ENCODE results near the gene CAND2.

DNA sequence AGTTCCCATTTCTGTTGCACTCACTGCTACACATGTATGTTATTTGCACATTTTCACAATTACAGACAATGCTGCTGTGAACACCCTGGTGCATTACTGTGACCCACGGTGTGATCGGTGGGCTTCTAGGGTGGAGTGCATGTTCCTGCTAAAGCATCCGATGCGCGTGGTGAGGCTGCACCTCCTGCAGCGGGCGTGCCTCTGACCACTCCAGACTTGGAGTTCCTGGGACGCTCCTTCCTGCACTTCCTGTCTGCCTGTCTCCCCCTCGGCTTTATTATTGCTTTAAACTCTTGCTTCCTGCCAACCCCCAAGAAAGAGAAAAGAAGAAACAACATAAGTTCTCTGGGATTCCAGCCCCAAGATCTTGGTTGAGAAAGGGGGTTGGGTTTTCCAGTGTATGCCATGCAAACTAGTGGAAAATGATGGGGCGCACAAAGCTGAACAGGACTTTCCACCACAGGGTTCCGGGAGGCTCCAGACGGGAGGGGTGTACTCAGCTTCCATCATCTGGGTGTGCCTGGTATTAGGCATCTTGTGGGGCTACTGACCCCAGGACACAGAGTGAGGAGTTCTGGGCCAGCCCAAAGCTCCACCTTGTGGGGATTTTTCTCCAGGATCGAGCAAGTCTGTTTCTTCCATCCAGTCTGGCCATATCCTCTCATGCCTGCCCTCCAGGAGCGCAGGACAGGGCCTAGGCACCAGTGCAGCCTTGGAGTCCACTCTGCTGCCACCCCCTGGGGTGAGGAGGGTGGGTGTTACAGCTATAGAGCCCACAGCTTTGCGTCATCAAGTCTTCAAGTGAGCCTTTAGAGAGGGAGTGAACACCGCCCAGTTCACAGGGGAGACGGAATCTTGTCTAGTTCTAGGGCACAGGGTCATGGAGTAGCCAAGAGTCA is 33.7 kb downstream of the CAND2 start:
- TF ChIP-seq SUZ12 (IDR thresholded peaks at IDR 0.05; ENCODE audit: low read length), result no peak
- TF ChIP-seq POLR2A (IDR thresholded peaks at IDR 0.05; ENCODE audit: control extremely low read depth in 1 of 2, low read depth in 2 of 2, low read length in 2 of 2), result peak in 1 of 2 experiments; percentile 19; a peak in 1 of 3 replicates
- TF ChIP-seq, protein P1, sequence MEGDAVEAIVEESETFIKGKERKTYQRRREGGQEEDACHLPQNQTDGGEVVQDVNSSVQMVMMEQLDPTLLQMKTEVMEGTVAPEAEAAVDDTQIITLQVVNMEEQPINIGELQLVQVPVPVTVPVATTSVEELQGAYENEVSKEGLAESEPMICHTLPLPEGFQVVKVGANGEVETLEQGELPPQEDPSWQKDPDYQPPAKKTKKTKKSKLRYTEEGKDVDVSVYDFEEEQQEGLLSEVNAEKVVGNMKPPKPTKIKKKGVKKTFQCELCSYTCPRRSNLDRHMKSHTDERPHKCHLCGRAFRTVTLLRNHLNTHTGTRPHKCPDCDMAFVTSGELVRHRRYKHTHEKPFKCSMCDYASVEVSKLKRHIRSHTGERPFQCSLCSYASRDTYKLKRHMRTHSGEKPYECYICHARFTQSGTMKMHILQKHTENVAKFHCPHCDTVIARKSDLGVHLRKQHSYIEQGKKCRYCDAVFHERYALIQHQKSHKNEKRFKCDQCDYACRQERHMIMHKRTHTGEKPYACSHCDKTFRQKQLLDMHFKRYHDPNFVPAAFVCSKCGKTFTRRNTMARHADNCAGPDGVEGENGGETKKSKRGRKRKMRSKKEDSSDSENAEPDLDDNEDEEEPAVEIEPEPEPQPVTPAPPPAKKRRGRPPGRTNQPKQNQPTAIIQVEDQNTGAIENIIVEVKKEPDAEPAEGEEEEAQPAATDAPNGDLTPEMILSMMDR (IDR thresholded peaks at IDR 0.05; ENCODE audit: control extremely low read depth in 1 of 3, insufficient read depth in 1 of 3, low read depth in 1 of 3, low read length in 3 of 3), result peak in 2 of 3 experiments; percentile 13 to 37; a peak in 3 of 4 replicates
- no peak for TF ChIP-seq TAF1 (IDR thresholded peaks at IDR 0.05; ENCODE audit: low read depth, low read length)
- TF ChIP-seq SP1 (IDR thresholded peaks at IDR 0.05; ENCODE audit: low read depth, low read length), result no peak
- no peak for TF ChIP-seq KDM5A (IDR thresholded peaks at IDR 0.05; ENCODE audit: low read length)
- no peak for TF ChIP-seq CREB1 (IDR thresholded peaks at IDR 0.05)
- TF ChIP-seq EZH2 (IDR thresholded peaks at IDR 0.05; ENCODE audit: low read depth, low read length, severe bottlenecking), result no peak
- TF ChIP-seq EP300 (IDR thresholded peaks at IDR 0.05; ENCODE audit: borderline replicate concordance in 1 of 2, low read depth in 2 of 2, low read length in 2 of 2), result no peak
- TF ChIP-seq, protein P2, sequence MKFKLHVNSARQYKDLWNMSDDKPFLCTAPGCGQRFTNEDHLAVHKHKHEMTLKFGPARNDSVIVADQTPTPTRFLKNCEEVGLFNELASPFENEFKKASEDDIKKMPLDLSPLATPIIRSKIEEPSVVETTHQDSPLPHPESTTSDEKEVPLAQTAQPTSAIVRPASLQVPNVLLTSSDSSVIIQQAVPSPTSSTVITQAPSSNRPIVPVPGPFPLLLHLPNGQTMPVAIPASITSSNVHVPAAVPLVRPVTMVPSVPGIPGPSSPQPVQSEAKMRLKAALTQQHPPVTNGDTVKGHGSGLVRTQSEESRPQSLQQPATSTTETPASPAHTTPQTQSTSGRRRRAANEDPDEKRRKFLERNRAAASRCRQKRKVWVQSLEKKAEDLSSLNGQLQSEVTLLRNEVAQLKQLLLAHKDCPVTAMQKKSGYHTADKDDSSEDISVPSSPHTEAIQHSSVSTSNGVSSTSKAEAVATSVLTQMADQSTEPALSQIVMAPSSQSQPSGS (IDR thresholded peaks at IDR 0.05; ENCODE audit: low read length), result no peak
- TF ChIP-seq GABPA (IDR thresholded peaks at IDR 0.05; ENCODE audit: borderline replicate concordance, insufficient read depth, low read length), result no peak
- no peak for TF ChIP-seq BCL11A (IDR thresholded peaks at IDR 0.05; ENCODE audit: low read depth in 2 of 2, low read length in 2 of 2)
- no peak for TF ChIP-seq HDAC2 (IDR thresholded peaks at IDR 0.05; ENCODE audit: borderline replicate concordance in 1 of 2, low read depth in 2 of 2, low read length in 2 of 2)

Measured in H1 (cell line).